Thyroid gland (tissue), 4 donors: ENCODE results near the gene DYNLT1. TPM values are rescaled to one million over a fixed set of nuclear protein-coding genes. Genes with fewer than 3 reads are reported as not detected.
"Not testable (repeated sequence)": the region's sequence is repeated elsewhere in the genome, so short reads cannot be mapped to it uniquely, and the experiment has no call there.

Source experiments
- DNase-seq, 2 donors: peaks; one replicate each; pipeline ENCODE4 v3.0.0-alpha.2; 2019
- H3K27ac ChIP-seq, 3 donors: fragments of 200-600 bp; sonication (generic); 1 replicate in 2 of 3; 2 replicates in 1 of 3; pipeline ENCODE4 v1.5.1; 2016 to 2019; ENCODE audit warnings: mild to moderate bottlenecking in 1 of 3, moderate library complexity in 1 of 3
- H3K27me3 ChIP-seq: fragments of 200-600 bp; sonication (generic); one replicate; pipeline ENCODE4 v1.5.1; 2019
- H3K36me3 ChIP-seq, 2 donors: fragments of 200-600 bp; sonication (generic); one replicate each; pipeline ENCODE4 v1.5.1; 2016 to 2019
- H3K4me1 ChIP-seq, 2 donors: fragments of 200-600 bp; sonication (generic); one replicate each; pipeline ENCODE4 v1.5.1; 2017 to 2019
- H3K4me3 ChIP-seq, 3 donors: fragments of 200-600 bp; sonication (generic); replicated peaks in 1 of 3; 1 replicate in 2 of 3; 2 replicates in 1 of 3; pipeline ENCODE4 v1.5.1; 2016; ENCODE audit warnings: mild to moderate bottlenecking in 1 of 3
- H3K9me3 ChIP-seq: fragments of 200-600 bp; sonication (generic); one replicate; pipeline ENCODE4 v1.5.1; 2017
- CTCF ChIP-seq, 6 experiments: fragments of 200-600 bp in 3 of 6; fragments of 450-650 bp in 3 of 6; sonication (generic) in 3 of 6; IDR thresholded peaks; one replicate each; pipeline ENCODE4 v1.5.1; 2016 to 2019; ENCODE audit warnings: antibody characterized with exemption in 6 of 6, mild to moderate bottlenecking in 2 of 6, inconsistent platforms in 1 of 6, moderate library complexity in 1 of 6
- POLR2A ChIP-seq, 2 donors: fragments of 450-650 bp; IDR thresholded peaks; one replicate each; pipeline ENCODE4 v1.6.1; 2017; ENCODE audit warnings: antibody characterized with exemption in 2 of 2, mild to moderate bottlenecking in 2 of 2, moderate library complexity in 1 of 2
- WGBS, 2 donors: methylation state at CpG; one replicate each; pipeline ENCODE4 v1.1.5; 2017; 5-methylcytosine and 5-hydroxymethylcytosine counted together
- intact Hi-C: fragments of 100-400 bp; cut with DNase I; formaldehyde crosslinking; loops from one replicate; pipeline ENCODE4 v1.15.1; 2023
- total RNA-seq, 4 donors: library from RNA; depleted of rRNA; stranded (reverse); fragments of >200 nt; gene quantifications; one replicate each; pipeline ENCODE4 v1.2.3, GENCODE V29; 2016

The DYNLT1 gene
- total RNA-seq, 4 donors from 2014 or later: 76.6 to 113 (median 93.4) TPM

- DNase-seq: no peak
- H3K27me3 ChIP-seq: no peaks in the 10 kb centered on the region
- H3K27ac ChIP-seq: peak overlapping the region in 1 of 3 donors; percentile 2
- peaks cover 14 to 27% of the 10 kb centered on the region in 2 donors for H3K4me1 ChIP-seq
- 91 to 93% methylated on average over 3 of the region's 3 CpGs for WGBS, 2 donors
- no peak overlapping the region for H3K4me3 ChIP-seq
- no peak for TF ChIP-seq POLR2A (IDR thresholded peaks at IDR 0.05)
- TF ChIP-seq CTCF (IDR thresholded peaks at IDR 0.05): no peak
- intact Hi-C loops: no loop called here
- H3K36me3 ChIP-seq: peaks cover 17 to 28% of the 10 kb centered on the region in 2 donors
- H3K9me3 ChIP-seq: no peaks in the 10 kb centered on the region
These were observed 6.2 kb downstream of the DYNLT1 start for GRCh38 chr6:158638324-158638854.

- TF ChIP-seq POLR2A (IDR thresholded peaks at IDR 0.05): no peak
- TF ChIP-seq CTCF (IDR thresholded peaks at IDR 0.05): no peak
- Histone ChIP-seq H3K27ac (no peak overlapping the region), H3K9me3 (no peaks in the 10 kb centered on the region), H3K4me1 (peaks cover 4 to 11% of the 10 kb centered on the region in 2 donors), H3K4me3 (no peak overlapping the region), H3K27me3 (no peaks in the 10 kb centered on the region), H3K36me3 (peaks cover 17 to 28% of the 10 kb centered on the region in 2 donors)
- WGBS, 2 donors: 93% methylated on average over 8 of the region's 8 CpGs
- intact Hi-C loops: no loop called here
- no peak for DNase-seq
These were observed 7.8 kb downstream of the DYNLT1 start for GRCh38 chr6:158636778-158637177.

GRCh38 chr6:158635427-158636073, 9.0 kb downstream of the DYNLT1 start:
- no peak for DNase-seq
- H3K9me3 ChIP-seq: no peaks in the 10 kb centered on the region
- no peaks in the 10 kb centered on the region for H3K27me3 ChIP-seq
- TF ChIP-seq POLR2A (IDR thresholded peaks at IDR 0.05): no peak
- TF ChIP-seq CTCF (IDR thresholded peaks at IDR 0.05): no peak
- intact Hi-C loops: no loop called here
- H3K36me3 ChIP-seq: peaks cover 17 to 28% of the 10 kb centered on the region in 2 donors
- WGBS, 2 donors: 89 to 95% methylated on average over 7 of the region's 7 CpGs
- peaks cover 3 to 16% of the 10 kb centered on the region in 2 donors for H3K4me1 ChIP-seq
- no peak overlapping the region for H3K4me3 ChIP-seq
- no peak overlapping the region for H3K27ac ChIP-seq

- WGBS, 2 donors: 85 to 89% methylated on average over 6 of the region's 6 CpGs
- Histone ChIP-seq H3K27ac (no peak overlapping the region), H3K27me3 (no peaks in the 10 kb centered on the region), H3K36me3 (peaks cover 17 to 28% of the 10 kb centered on the region in 2 donors), H3K4me1 (peaks cover 0 to 16% of the 10 kb centered on the region in 2 donors), H3K9me3 (no peaks in the 10 kb centered on the region), H3K4me3 (no peak overlapping the region)
- intact Hi-C loops: no loop called here
- TF ChIP-seq POLR2A (IDR thresholded peaks at IDR 0.05) (no peak), CTCF (IDR thresholded peaks at IDR 0.05) (no peak)
- no peak for DNase-seq
These were observed 9.7 kb downstream of the DYNLT1 start for GRCh38 chr6:158634695-158635426.

- DNase-seq: no peak
- TF ChIP-seq POLR2A (IDR thresholded peaks at IDR 0.05) (no peak), CTCF (IDR thresholded peaks at IDR 0.05) (no peak)
- Histone ChIP-seq H3K9me3 (no peaks in the 10 kb centered on the region), H3K36me3 (peaks cover 17 to 28% of the 10 kb centered on the region in 2 donors), H3K27me3 (no peaks in the 10 kb centered on the region), H3K4me3 (no peak overlapping the region), H3K27ac (no peak overlapping the region), H3K4me1 (peaks cover 0 to 10% of the 10 kb centered on the region in 2 donors)
- intact Hi-C loops: no loop called here
- WGBS, 2 donors: 96 to 97% methylated on average over 11 of the region's 11 CpGs
These were observed 11.4 kb downstream of the DYNLT1 start for GRCh38 chr6:158633127-158633526.

GRCh38 chr6:158632538-158633119, 11.9 kb downstream of the DYNLT1 start:
- H3K4me1 ChIP-seq, DNase-seq, H3K4me3 ChIP-seq, intact Hi-C loops, H3K27me3 ChIP-seq, H3K9me3 ChIP-seq: not testable (repeated sequence)
- peaks cover 16 to 26% of the 10 kb centered on the region in 2 donors for H3K36me3 ChIP-seq
- peak overlapping the region; percentile 31 to 65 (median 61) for H3K27ac ChIP-seq
- WGBS, 2 donors: 96 to 99% methylated on average over 3 of the region's 3 CpGs
